HG03095 (cell line): ENCODE measurements around the gene RARS1.

Experiments
- ATAC-seq: cut with Tn5 transposase; IDR thresholded peaks from one replicate; pipeline ENCODE4 v1.9.1; 2021; ENCODE audit warnings: moderate library complexity; ENCODE audit not compliant: unreplicated experiment

RARS1 gene

GRCh38 chr5:168553377-168554130 is 67.3 kb downstream of the RARS1 start:
- ATAC-seq = no peak

GRCh38 chr5:168557389-168557788 is 71.1 kb downstream of the RARS1 start:
- ATAC-seq = no peak

DNA sequence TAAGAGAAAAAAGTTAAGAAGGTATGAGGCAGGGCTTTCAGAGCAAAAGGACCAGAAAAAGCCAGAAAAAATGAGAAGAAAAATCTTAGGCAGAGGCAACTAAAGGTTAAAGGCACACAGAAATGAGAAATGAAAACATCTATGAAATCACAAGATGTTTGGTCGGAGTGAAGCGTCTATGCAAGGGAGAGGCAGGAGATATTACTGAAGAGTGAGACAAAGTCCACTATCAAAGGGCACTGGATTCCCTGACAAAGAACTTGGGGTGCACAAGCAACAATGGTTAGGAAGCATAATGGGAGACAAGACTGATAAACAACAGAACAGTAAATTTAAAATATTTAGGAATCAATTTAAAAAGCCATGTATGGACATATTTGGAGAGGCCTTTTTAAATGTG is 76.0 kb downstream of the RARS1 start:
- ATAC-seq = no peak

DNA sequence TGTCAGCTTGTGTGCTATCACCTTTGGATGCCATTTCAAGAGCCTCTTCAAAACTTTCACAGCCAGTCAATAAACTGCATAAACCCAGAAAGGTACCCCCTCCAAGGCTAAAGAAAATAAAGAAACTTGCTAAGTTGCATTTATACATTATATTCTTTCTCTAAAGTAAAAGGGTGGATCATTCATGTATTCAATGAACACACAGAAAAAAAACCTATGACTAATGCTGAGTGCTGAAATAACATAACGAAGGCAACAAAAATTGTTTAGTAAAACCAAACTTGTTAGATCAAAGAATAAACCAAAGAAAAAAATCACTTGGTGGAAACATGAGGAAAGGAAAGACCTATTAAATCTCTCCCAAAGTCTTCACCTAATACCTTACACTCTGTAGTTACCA is 77.7 kb downstream of the RARS1 start:
- no peak for ATAC-seq

- no peak for ATAC-seq
Observed at GRCh38 chr5:168568738-168569137, 82.5 kb downstream of the RARS1 start.
